Body of pancreas (tissue), 4 donors: ENCODE results near the gene TEAD4. TPM values are rescaled to one million over a fixed set of nuclear protein-coding genes. Genes with fewer than 3 reads are reported as not detected.

Experiments
- ATAC-seq: fragments of 150-250 bp; one replicate; pipeline ENCODE4 v1.9.1; 2016
- DNase-seq, 4 donors: peaks; one replicate each; pipeline ENCODE4 v3.0.0-alpha.2; 2019
- H3K27ac ChIP-seq, 4 donors: fragments of 200-600 bp; sonication (generic); 1 replicate in 3 of 4; 2 replicates in 1 of 4; pipeline versions ENCODE4 v1.5.1 to v1.6.1; 2016 to 2019; ENCODE audit warnings: mild to moderate bottlenecking in 1 of 4, mixed read lengths in 1 of 4, moderate library complexity in 1 of 4
- H3K27me3 ChIP-seq, 2 donors: fragments of 200-600 bp; sonication (generic); one replicate each; pipeline ENCODE4 v1.6.0; 2016; ENCODE audit warnings: mild to moderate bottlenecking in 1 of 2
- H3K36me3 ChIP-seq, 2 donors: fragments of 200-600 bp; sonication (generic); replicated peaks in 1 of 2; 2 replicates each; pipeline ENCODE4 v1.5.1; 2016; ENCODE audit warnings: low read depth in 2 of 2; ENCODE audit not compliant: insufficient read depth in 1 of 2
- H3K4me1 ChIP-seq: fragments of 200-600 bp; sonication (generic); one replicate; pipeline ENCODE4 v1.6.0; 2016
- H3K4me3 ChIP-seq, 2 donors: fragments of 200-600 bp; sonication (generic); 1 replicate in 1 of 2; 2 replicates in 1 of 2; pipeline ENCODE4 v1.5.1; 2016 to 2019
- H3K9me3 ChIP-seq, 3 donors: fragments of 200-600 bp; sonication (generic); 1 replicate in 2 of 3; 2 replicates in 1 of 3; pipeline ENCODE4 v1.5.1; 2016
- POLR2A ChIP-seq, 3 donors: fragments of 450-650 bp; IDR thresholded peaks; one replicate each; pipeline ENCODE4 v1.6.1; 2016; ENCODE audit warnings: antibody characterized with exemption in 3 of 3, mild to moderate bottlenecking in 2 of 3
- WGBS, 2 donors: methylation state at CpG; one replicate each; pipeline ENCODE4 v1.1.5; 2017; 5-methylcytosine and 5-hydroxymethylcytosine counted together
- intact Hi-C: fragments of 100-400 bp; cut with DNase I; formaldehyde crosslinking; loops from one replicate; pipeline ENCODE4 v1.15.1; 2023
- total RNA-seq, 2 donors: library from RNA; depleted of rRNA; stranded (reverse); fragments of >200 nt; gene quantifications; one replicate each; pipeline ENCODE4 v1.1.0, GENCODE V29; 2016
- TF ChIP-seq, protein P1 (sequence below), 7 experiments: fragments of 450-650 bp in 4 of 7; fragments of 200-600 bp in 3 of 7; sonication (generic) in 3 of 7; IDR thresholded peaks; one replicate each; pipeline ENCODE4 v1.5.1; 2016 to 2019; ENCODE audit warnings: antibody characterized with exemption in 7 of 7

Gene TEAD4
- total RNA-seq, 2 donors from 2014 or later, result 25.1 to 28.5 TPM

DNA sequence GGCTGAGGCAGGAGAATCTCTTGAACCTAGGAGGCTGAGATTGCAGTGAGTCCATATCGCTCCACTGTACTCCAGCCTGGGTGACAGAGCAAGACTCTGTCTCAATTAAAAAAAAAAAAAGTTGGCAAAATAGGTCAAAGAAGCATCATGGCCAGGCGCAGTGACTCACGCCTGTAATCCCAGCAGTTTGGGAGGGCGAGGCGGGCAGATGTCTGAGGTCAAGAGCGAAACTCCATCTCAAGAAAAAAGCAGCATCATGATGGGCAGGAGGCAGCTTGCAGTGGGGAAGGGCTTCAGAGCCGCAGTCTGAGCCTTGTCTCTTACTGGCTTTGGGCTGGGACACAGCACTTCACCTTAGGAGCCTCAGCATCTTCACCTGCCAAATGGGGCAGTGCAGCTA is 21.4 kb downstream of the TEAD4 start:
- no peaks in the 10 kb centered on the region for H3K9me3 ChIP-seq
- DNase-seq (no peak), ATAC-seq (no peak)
- TF ChIP-seq, protein P1, sequence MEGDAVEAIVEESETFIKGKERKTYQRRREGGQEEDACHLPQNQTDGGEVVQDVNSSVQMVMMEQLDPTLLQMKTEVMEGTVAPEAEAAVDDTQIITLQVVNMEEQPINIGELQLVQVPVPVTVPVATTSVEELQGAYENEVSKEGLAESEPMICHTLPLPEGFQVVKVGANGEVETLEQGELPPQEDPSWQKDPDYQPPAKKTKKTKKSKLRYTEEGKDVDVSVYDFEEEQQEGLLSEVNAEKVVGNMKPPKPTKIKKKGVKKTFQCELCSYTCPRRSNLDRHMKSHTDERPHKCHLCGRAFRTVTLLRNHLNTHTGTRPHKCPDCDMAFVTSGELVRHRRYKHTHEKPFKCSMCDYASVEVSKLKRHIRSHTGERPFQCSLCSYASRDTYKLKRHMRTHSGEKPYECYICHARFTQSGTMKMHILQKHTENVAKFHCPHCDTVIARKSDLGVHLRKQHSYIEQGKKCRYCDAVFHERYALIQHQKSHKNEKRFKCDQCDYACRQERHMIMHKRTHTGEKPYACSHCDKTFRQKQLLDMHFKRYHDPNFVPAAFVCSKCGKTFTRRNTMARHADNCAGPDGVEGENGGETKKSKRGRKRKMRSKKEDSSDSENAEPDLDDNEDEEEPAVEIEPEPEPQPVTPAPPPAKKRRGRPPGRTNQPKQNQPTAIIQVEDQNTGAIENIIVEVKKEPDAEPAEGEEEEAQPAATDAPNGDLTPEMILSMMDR (IDR thresholded peaks at IDR 0.05), result no peak
- TF ChIP-seq POLR2A (IDR thresholded peaks at IDR 0.05), result no peak
- 82 to 83% methylated on average over 7 of the region's 7 CpGs for WGBS, 2 donors
- H3K4me3 ChIP-seq, result no peak overlapping the region
- H3K4me1 ChIP-seq, result peaks cover 26% of the 10 kb centered on the region
- intact Hi-C loops, result no loop called here
- peak overlapping the region in 3 of 4 donors; percentile 7 to 87 (median 84) for H3K27ac ChIP-seq
- no peaks in the 10 kb centered on the region for H3K27me3 ChIP-seq
- H3K36me3 ChIP-seq, result no peaks in the 10 kb centered on the region

DNA sequence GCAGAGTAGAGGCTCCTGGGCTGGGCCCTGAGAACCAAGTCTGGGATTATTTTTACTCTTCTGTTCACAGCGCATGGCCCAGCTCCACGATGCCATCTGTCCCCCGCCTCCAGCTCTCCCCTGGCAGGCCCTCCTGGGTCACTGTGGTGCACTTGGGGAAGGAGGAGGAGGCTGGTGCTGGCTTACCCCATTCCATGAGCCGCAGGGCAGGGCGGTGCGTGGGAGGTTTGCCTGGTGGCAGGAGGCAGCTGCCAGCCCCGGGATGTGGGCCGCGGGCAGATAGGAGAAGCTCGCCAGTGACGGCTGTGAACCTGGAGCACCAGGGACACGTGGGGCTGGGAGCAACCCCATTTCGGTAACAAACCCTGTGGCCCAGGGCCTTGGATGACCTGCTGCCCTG is 23.2 kb downstream of the TEAD4 start:
- H3K4me3 ChIP-seq, result no peak overlapping the region
- no peaks in the 10 kb centered on the region for H3K9me3 ChIP-seq
- no peaks in the 10 kb centered on the region for H3K27me3 ChIP-seq
- intact Hi-C loops, result no loop called here
- WGBS, 2 donors, result 40% methylated on average over 3 to 13 of the region's 13 CpGs
- peak; percentile 93 to 96 (median 96) for DNase-seq
- H3K4me1 ChIP-seq, result peaks cover 26% of the 10 kb centered on the region
- peak overlapping the region; percentile 70 to 87 (median 80) for H3K27ac ChIP-seq
- peak; percentile 99 for ATAC-seq
- no peak for TF ChIP-seq POLR2A (IDR thresholded peaks at IDR 0.05)
- TF ChIP-seq, protein P1 (IDR thresholded peaks at IDR 0.05), result no peak
- no peaks in the 10 kb centered on the region for H3K36me3 ChIP-seq

DNA sequence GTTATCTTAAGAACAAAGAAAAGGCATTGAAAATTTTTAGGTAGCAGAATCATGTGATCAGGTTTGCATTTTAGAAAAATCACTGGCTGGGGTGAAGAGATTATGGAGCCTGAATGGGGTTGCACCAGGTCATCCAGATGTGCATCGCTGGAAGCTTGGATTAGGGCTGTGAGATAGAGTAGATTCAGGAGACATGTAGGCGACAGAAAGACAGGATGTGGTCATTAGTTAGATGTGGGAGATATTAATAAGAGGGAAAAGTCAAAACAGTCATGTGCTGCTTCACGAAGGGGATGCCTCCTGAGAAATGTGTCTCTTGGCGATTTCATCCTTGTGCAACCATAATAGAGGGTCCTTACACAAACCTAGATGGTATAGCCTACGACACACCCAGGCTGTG is 25.1 kb downstream of the TEAD4 start:
- intact Hi-C loops, result no loop called here
- Histone ChIP-seq H3K4me3 (no peak overlapping the region), H3K36me3 (no peaks in the 10 kb centered on the region), H3K9me3 (no peaks in the 10 kb centered on the region), H3K27me3 (no peaks in the 10 kb centered on the region), H3K27ac (peak overlapping the region in 1 of 4 donors; percentile 70), H3K4me1 (peaks cover 26% of the 10 kb centered on the region)
- TF ChIP-seq, protein P1 (IDR thresholded peaks at IDR 0.05), result no peak
- no peak for TF ChIP-seq POLR2A (IDR thresholded peaks at IDR 0.05)
- no peak for DNase-seq
- ATAC-seq, result no peak
- WGBS, 2 donors, result 86 to 89% methylated on average over 5 of the region's 5 CpGs

DNA sequence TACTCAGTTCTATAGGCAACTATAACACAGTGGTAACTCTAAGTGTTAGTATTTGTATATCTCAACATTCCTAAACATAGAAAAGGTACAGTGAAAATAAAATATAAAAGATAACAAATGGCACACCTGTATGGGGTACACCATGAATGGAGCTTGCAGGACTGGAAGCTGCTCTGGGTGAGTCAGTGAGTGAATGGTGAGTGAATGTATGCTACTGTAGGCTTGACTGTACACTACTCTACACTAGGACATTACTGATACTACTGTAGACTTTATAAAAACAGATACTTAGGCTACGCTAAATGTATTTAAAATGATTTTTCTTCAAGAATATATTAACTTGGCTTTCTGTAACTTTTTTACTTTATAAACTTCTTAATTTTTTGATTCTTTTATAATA is 25.5 kb downstream of the TEAD4 start:
- ATAC-seq, result no peak
- no peaks in the 10 kb centered on the region for H3K36me3 ChIP-seq
- intact Hi-C loops, result no loop called here
- peaks cover 26% of the 10 kb centered on the region for H3K4me1 ChIP-seq
- no peak for TF ChIP-seq POLR2A (IDR thresholded peaks at IDR 0.05)
- TF ChIP-seq, protein P1 (IDR thresholded peaks at IDR 0.05), result no peak
- H3K27ac ChIP-seq, result no peak overlapping the region
- no peaks in the 10 kb centered on the region for H3K27me3 ChIP-seq
- no peak overlapping the region for H3K4me3 ChIP-seq
- no peaks in the 10 kb centered on the region for H3K9me3 ChIP-seq
- no peak for DNase-seq
- 96 to 97% methylated on average over 1 of the region's 1 CpG for WGBS, 2 donors

DNA sequence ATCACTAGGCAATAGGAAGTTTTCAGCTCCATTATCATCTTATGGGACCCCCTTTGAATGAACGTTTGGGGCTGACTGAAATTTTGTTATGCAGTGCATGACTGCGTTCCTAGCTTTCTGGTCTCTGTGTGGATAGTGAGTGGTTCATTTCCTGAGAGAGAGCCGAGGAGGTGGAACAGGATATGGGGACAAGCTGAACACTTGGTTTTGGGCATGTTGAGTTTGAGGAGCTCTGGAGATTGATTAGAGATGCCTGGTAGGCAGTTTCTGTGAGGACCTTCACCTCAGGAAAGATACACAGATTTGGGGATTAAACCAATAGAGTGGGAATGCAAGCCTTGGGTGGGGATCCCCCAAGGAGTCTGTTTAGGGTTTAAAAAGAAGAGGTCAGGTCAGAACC is 27.7 kb downstream of the TEAD4 start:
- Histone ChIP-seq H3K27me3 (no peaks in the 10 kb centered on the region), H3K4me3 (no peak overlapping the region), H3K4me1 (peaks cover 21% of the 10 kb centered on the region), H3K27ac (no peak overlapping the region), H3K36me3 (no peaks in the 10 kb centered on the region), H3K9me3 (no peaks in the 10 kb centered on the region)
- intact Hi-C loops, result no loop called here
- ATAC-seq, result no peak
- DNase-seq, result no peak
- TF ChIP-seq, protein P1 (IDR thresholded peaks at IDR 0.05), result no peak
- TF ChIP-seq POLR2A (IDR thresholded peaks at IDR 0.05), result no peak
- WGBS, 2 donors, result 70 to 78% methylated on average over 3 of the region's 3 CpGs
